Uterus (tissue), 2 donors: ENCODE measurements around the gene PTGER1.

Source experiments
- CTCF ChIP-seq, 4 experiments: fragments of 200-600 bp in 2 of 4; fragments of 450-650 bp in 2 of 4; sonication (generic) in 2 of 4; IDR thresholded peaks; one replicate each; pipeline ENCODE4 v1.5.1; 2016 to 2019; ENCODE audit warnings: antibody characterized with exemption in 4 of 4, mild to moderate bottlenecking in 2 of 4, moderate library complexity in 1 of 4
- POLR2A ChIP-seq, 2 donors: fragments of 450-650 bp; IDR thresholded peaks; one replicate each; pipeline ENCODE4 v1.6.1; 2016; ENCODE audit warnings: antibody characterized with exemption in 2 of 2, mild to moderate bottlenecking in 1 of 2, moderate library complexity in 1 of 2

DNA sequence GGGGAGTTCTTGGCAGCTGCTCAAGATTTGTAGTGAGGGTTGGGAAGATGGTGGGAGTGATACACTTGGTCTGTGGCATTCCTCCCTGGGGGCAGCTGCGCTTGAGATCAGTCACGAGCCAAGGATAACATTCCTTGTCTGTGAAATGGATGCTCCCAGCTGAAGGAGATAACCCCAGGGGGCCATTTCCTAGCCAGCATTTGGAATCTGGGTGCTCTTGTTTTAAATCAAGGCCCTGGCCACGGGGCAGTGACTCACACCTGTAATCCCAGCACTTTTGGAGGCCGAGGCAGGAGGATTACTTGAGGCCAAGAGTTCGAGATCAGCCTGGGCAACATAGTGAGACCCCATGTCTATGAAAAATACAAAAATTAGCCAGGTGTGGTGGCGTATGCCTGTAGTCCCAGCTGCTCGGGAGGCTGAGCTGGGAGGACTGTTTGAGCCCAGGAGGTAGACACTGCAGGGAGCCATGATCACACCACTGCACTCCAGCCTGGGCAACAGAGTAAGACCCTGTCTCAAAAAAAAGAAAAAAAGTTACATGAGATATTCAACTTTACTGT, 37.5 kb downstream of the PTGER1 start:
- no peak for TF ChIP-seq POLR2A (IDR thresholded peaks at IDR 0.05)
- TF ChIP-seq CTCF (IDR thresholded peaks at IDR 0.05), result no peak
